ENCODE data around the gene GNG11.

DNA sequence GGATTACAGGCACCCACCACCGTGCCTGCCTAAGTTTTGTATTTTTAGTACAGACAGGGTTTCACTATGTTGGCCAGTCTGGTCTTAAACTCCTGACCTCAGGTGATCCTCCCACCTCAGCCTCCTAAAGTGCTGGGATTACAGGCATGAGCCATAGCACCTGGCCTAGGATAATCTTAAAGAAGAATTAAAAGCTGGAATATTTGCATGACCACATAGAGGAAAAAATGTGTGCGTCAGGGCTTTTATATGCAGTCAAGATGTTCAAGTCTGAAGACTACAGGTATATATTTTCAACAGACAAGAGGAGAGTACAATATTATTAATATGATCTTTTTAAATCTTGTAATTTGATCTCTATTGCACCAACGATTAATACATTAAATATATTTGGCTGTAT, 39.5 kb downstream of the GNG11 start:
- TF ChIP-seq POLR2A (IDR thresholded peaks at IDR 0.05; ENCODE audit: low read length) (no peak), GATA1 (IDR thresholded peaks at IDR 0.05; ENCODE audit: low read depth, low read length) (no peak)

All from erythroblast (primary cell).